Endothelial cell of umbilical vein (primary cell): Measurements from ENCODE around the gene MGP. TPM values are rescaled to one million over a fixed set of nuclear protein-coding genes. Genes with fewer than 3 reads are reported as not detected.

ENCODE experiments used
- BruUV-seq: library from RNA; stranded (reverse); fragments of 400-500 nt; replicated peaks from 2 replicates; lab custom pipeline; 2021; lab: Mats Ljungman, UMichigan
- CTCF ChIA-PET: fragments of 300-600, 350-600 bp; sonication (Branson Sonifier 250); formaldehyde crosslinking; loops from one replicate; lab custom pipeline; 2021; ENCODE audit warnings: antibody characterized with exemption, inconsistent platforms; lab: Charles Lee
- POLR2A ChIA-PET: fragments of 300-600, 350-600 bp; sonication (Branson Sonifier 250); formaldehyde crosslinking; loops from one replicate; lab custom pipeline; 2021; ENCODE audit warnings: antibody characterized with exemption, inconsistent platforms; lab: Charles Lee
- DNase-seq: peaks from one replicate; pipeline ENCODE4 v3.0.0-alpha.2; 2011; ENCODE audit warnings: low read depth, low spot score
- FAIRE-seq: peaks from 2 replicates; lab custom pipeline; 2011; peaks lifted over from hg19 to GRCh38; lab: Jason Lieb, UNC
- H2AFZ ChIP-seq: 2 replicates; pipeline ENCODE4 v1.6.0; 2012; ENCODE audit warnings: low read depth, low read length, control low read depth, inconsistent platforms
- H3K27ac ChIP-seq: 2 replicates; pipeline ENCODE4 v1.5.1; 2011; ENCODE audit warnings: low read depth, mild to moderate bottlenecking, control low read depth, low read length, moderate library complexity; ENCODE audit not compliant: insufficient read depth
- H3K27me3 ChIP-seq, 2 experiments: 2 replicates each; pipeline versions ENCODE4 v1.6.0 to v1.6.1; 2011; ENCODE audit warnings: low read length in 2 of 2, mixed read lengths in 1 of 2; ENCODE audit not compliant: control insufficient read depth in 2 of 2, insufficient read depth in 2 of 2
- H3K36me3 ChIP-seq, 2 experiments: 2 replicates in 1 of 2; 3 replicates in 1 of 2; pipeline ENCODE4 v1.5.1; 2011; ENCODE audit warnings: low read length in 2 of 2, mild to moderate bottlenecking in 1 of 2, moderate library complexity in 1 of 2; ENCODE audit not compliant: control insufficient read depth in 2 of 2, insufficient read depth in 2 of 2; ENCODE audit errors: extremely low read depth in 1 of 2
- H3K4me1 ChIP-seq: 3 replicates; pipeline ENCODE4 v1.5.1; 2011; ENCODE audit warnings: mild to moderate bottlenecking, low read length; ENCODE audit not compliant: control insufficient read depth, insufficient read depth; ENCODE audit errors: extremely low read depth
- H3K4me2 ChIP-seq: 2 replicates; pipeline ENCODE4 v1.6.1; 2011; ENCODE audit warnings: low read length, control low read depth, mixed read lengths; ENCODE audit not compliant: insufficient read depth
- H3K4me3 ChIP-seq, 3 experiments: fragments of 200-600 bp in 1 of 3; sonication (generic), shearing (Covaris generic) in 1 of 3; replicated peaks in 1 of 3; 2 replicates each; pipeline ENCODE4 v1.5.1; 2011 to 2016; ENCODE audit warnings: control low read depth in 3 of 3, low read length in 3 of 3, mild to moderate bottlenecking in 2 of 3, inconsistent platforms in 1 of 3, low read depth in 1 of 3, moderate library complexity in 1 of 3; ENCODE audit not compliant: insufficient read depth in 1 of 3
- H3K79me2 ChIP-seq: 2 replicates; pipeline ENCODE4 v1.6.0; 2012; ENCODE audit warnings: low read length, inconsistent platforms; ENCODE audit not compliant: control insufficient read depth, insufficient read depth
- H3K9ac ChIP-seq: replicated peaks from 2 replicates; pipeline ENCODE3; 2011; ENCODE audit warnings: low read length, control low read depth; ENCODE audit not compliant: insufficient read depth; ENCODE audit errors: extremely low read depth
- H3K9me1 ChIP-seq: replicated peaks from 3 replicates; pipeline ENCODE4 v1.6.0; 2011; ENCODE audit warnings: mild to moderate bottlenecking, low read length; ENCODE audit not compliant: control insufficient read depth, insufficient read depth; ENCODE audit errors: extremely low read depth
- H3K9me3 ChIP-seq: replicated peaks from 2 replicates; pipeline ENCODE4 v1.5.1; 2012; ENCODE audit warnings: low read length, inconsistent platforms; ENCODE audit not compliant: control insufficient read depth, insufficient read depth
- H4K20me1 ChIP-seq: replicated peaks from 2 replicates; pipeline ENCODE3; 2011; ENCODE audit warnings: mild to moderate bottlenecking, low read length; ENCODE audit not compliant: control insufficient read depth, insufficient read depth; ENCODE audit errors: extremely low read depth
- EZH2 ChIP-seq: IDR thresholded peaks from 2 replicates; pipeline ENCODE4 v1.6.1; 2012; ENCODE audit warnings: borderline replicate concordance, low read depth, mild to moderate bottlenecking, moderate library complexity, low read length, inconsistent platforms; ENCODE audit not compliant: severe bottlenecking
- FOS ChIP-seq: IDR thresholded peaks from 2 replicates; pipeline ENCODE4 v1.6.1; 2011; ENCODE audit warnings: mild to moderate bottlenecking, low read length, moderate library complexity, borderline replicate concordance; ENCODE audit not compliant: insufficient read depth
- GATA2 ChIP-seq: IDR thresholded peaks from 2 replicates; pipeline ENCODE4 v1.7.0; 2011; ENCODE audit warnings: low read depth, mild to moderate bottlenecking, moderate library complexity, mixed read lengths, low read length; ENCODE audit not compliant: insufficient read length, insufficient read depth
- JUN ChIP-seq: IDR thresholded peaks from 2 replicates; pipeline ENCODE4 v1.6.1; 2011; ENCODE audit warnings: borderline replicate concordance, low read depth; ENCODE audit not compliant: insufficient read length, insufficient read depth
- MYC ChIP-seq: IDR thresholded peaks from one replicate; pipeline ENCODE4 v1.6.1; 2011; ENCODE audit warnings: mild to moderate bottlenecking, low read depth, low read length
- POLR2A ChIP-seq: IDR thresholded peaks from 2 replicates; pipeline ENCODE4 v1.6.1; 2012; ENCODE audit warnings: low read depth, mild to moderate bottlenecking, control low read depth, low read length
- POLR2AphosphoS5 ChIP-seq: IDR thresholded peaks from 2 replicates; pipeline ENCODE4 v1.6.1; 2012; ENCODE audit warnings: low read depth, mild to moderate bottlenecking, control low read depth, low read length, moderate library complexity; ENCODE audit not compliant: insufficient read depth
- dilution Hi-C: fragments of 300-500 bp; cut with MboI; formaldehyde crosslinking; loops from one replicate; pipeline ENCODE4 v1.15.0; 2019; ENCODE audit warnings: low sequenced_read_pairs; ENCODE audit not compliant: extremely low pct_ligation_motif_present
- intact Hi-C: fragments of 100-400 bp; cut with micrococcal nuclease; formaldehyde crosslinking; loops from one replicate; pipeline ENCODE4 v1.10.0; 2022
- polyA plus RNA-seq, 4 experiments: library from polyadenylated mRNA; depleted of rRNA in 3 of 4; stranded (reverse) in 3 of 4; unstranded in 1 of 4; fragments of >200 nt; gene quantifications; 2 replicates each; pipeline versions ENCODE4 v1.2.1 to v1.2.3, GENCODE V29; 2011 to 2012; ENCODE audit warnings: missing spikeins in 1 of 4
- total RNA-seq: library from RNA; stranded (reverse); gene quantifications from 2 replicates; pipeline ENCODE4 v1.2.3, GENCODE V29; 2021
- TF ChIP-seq, protein P1 (sequence below): IDR thresholded peaks from 2 replicates; pipeline ENCODE4 v1.6.1; 2011; ENCODE audit not compliant: insufficient read depth, insufficient read length
- TF ChIP-seq, protein P2 (sequence below), 2 donors: IDR thresholded peaks; 1 replicate in 1 of 2; 2 replicates in 1 of 2; pipeline ENCODE4 v1.5.1; 2011; ENCODE audit warnings: low read length in 2 of 2, mild to moderate bottlenecking in 2 of 2, moderate library complexity in 2 of 2, control low read depth in 1 of 2, inconsistent platforms in 1 of 2, low read depth in 1 of 2; ENCODE audit not compliant: insufficient read depth in 1 of 2; ENCODE audit errors: extremely low read depth in 1 of 2

The MGP gene
- total and polyA plus RNA-seq, 2 donors (not counting 3 experiments of a cell fraction or from before 2014, with no cell fraction given), result 284 to 479 TPM

DNA sequence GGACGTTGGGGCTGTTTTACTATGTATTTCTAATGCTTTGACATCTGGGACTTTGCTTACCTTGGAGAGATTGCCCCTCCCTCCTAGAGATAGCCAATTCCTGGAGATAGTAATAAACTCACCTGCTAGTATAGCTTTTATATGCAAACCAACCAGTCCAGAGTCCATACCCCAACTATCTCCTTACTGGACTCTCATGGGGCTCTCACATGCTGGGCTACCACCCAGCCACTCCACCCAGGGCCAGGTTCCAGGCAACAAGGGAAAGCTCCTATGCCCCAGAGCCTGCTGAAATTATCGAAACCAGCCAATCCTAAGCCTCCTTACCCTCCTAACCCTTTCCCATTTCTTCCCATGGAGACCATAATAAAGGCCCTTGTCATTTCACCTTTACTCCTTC lies 25.5 kb upstream of the MGP start:
- no TSS peak for BruUV-seq
- Histone ChIP-seq H3K4me3 (no peak overlapping the region), H4K20me1 (no peaks in the 10 kb centered on the region), H2AFZ (no peak overlapping the region), H3K36me3 (no peaks in the 10 kb centered on the region), H3K9ac (no peak overlapping the region), H3K4me1 (peaks cover 21% of the 10 kb centered on the region), H3K79me2 (no peaks in the 10 kb centered on the region), H3K27ac (peak overlapping the region; percentile 69), H3K9me1 (no peaks in the 10 kb centered on the region), H3K9me3 (no peaks in the 10 kb centered on the region), H3K27me3 (no peaks in the 10 kb centered on the region), H3K4me2 (no peak overlapping the region)
- ChIA-PET POLR2A (no interaction called here), CTCF (no interaction called here)
- TF ChIP-seq FOS (no peak), GATA2 (no peak), POLR2A (no peak), POLR2AphosphoS5 (no peak), MYC (no peak), JUN (no peak), EZH2 (no peak)
- TF ChIP-seq, protein P1, sequence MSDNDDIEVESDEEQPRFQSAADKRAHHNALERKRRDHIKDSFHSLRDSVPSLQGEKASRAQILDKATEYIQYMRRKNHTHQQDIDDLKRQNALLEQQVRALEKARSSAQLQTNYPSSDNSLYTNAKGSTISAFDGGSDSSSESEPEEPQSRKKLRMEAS, result no peak
- TF ChIP-seq, protein P2, sequence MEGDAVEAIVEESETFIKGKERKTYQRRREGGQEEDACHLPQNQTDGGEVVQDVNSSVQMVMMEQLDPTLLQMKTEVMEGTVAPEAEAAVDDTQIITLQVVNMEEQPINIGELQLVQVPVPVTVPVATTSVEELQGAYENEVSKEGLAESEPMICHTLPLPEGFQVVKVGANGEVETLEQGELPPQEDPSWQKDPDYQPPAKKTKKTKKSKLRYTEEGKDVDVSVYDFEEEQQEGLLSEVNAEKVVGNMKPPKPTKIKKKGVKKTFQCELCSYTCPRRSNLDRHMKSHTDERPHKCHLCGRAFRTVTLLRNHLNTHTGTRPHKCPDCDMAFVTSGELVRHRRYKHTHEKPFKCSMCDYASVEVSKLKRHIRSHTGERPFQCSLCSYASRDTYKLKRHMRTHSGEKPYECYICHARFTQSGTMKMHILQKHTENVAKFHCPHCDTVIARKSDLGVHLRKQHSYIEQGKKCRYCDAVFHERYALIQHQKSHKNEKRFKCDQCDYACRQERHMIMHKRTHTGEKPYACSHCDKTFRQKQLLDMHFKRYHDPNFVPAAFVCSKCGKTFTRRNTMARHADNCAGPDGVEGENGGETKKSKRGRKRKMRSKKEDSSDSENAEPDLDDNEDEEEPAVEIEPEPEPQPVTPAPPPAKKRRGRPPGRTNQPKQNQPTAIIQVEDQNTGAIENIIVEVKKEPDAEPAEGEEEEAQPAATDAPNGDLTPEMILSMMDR (IDR thresholded peaks at IDR 0.05; ENCODE audit: extremely low read depth in 1 of 2, insufficient read depth in 1 of 2, low read depth in 1 of 2, low read length in 2 of 2), result no peak
- dilution Hi-C loops (no loop called here), intact Hi-C loops (no loop called here)
- FAIRE-seq (no peak), DNase-seq (no peak)
